Stomach (tissue), 4 donors: ENCODE results near the gene ZNF677.

ENCODE experiments used
- CTCF ChIP-seq, 7 experiments: fragments of 450-650 bp in 4 of 7; fragments of 200-600 bp in 3 of 7; sonication (generic) in 3 of 7; IDR thresholded peaks; one replicate each; pipeline ENCODE4 v1.5.1; 2016 to 2019; ENCODE audit warnings: antibody characterized with exemption in 7 of 7, control low read depth in 2 of 7, mild to moderate bottlenecking in 1 of 7
- EP300 ChIP-seq: sonication (generic); formaldehyde crosslinking; IDR thresholded peaks from one replicate; pipeline ENCODE4 v1.6.1; 2017; ENCODE audit warnings: antibody characterized with exemption

- TF ChIP-seq EP300 (no peak), CTCF (IDR thresholded peaks at IDR 0.05) (no peak)
Measured at GRCh38 chr19:53193535-53194222, 61.0 kb downstream of the ZNF677 start.
